DND-41 (cell line): ENCODE data around the gene SMAD5.

Source experiments
- ATAC-seq: fragments of 200-7000 bp; cut with Tn5 transposase; 3 replicates; pipeline ENCODE4 v1.9.1; 2021; ENCODE audit warnings: low read depth; ENCODE audit not compliant: insufficient read depth
- DNase-seq: peaks from one replicate; pipeline ENCODE4 v3.0.0-alpha.2; 2020
- H2AFZ ChIP-seq: 2 replicates; pipeline ENCODE4 v1.6.0; 2012; ENCODE audit warnings: low read depth, low read length
- H3K27ac ChIP-seq: 2 replicates; pipeline ENCODE4 v1.5.1; 2012; ENCODE audit warnings: low read length, inconsistent platforms
- H3K27me3 ChIP-seq: fragments of 200-600 bp; sonication (generic); 2 replicates; pipeline ENCODE4 v1.6.0; 2012; ENCODE audit warnings: low read length, mild to moderate bottlenecking, inconsistent platforms; ENCODE audit not compliant: insufficient read depth, poor library complexity
- H3K36me3 ChIP-seq: 2 replicates; pipeline ENCODE4 v1.5.1; 2012; ENCODE audit warnings: low read length, inconsistent platforms; ENCODE audit not compliant: insufficient read depth
- H3K4me1 ChIP-seq: 2 replicates; pipeline ENCODE4 v1.5.1; 2012; ENCODE audit warnings: mild to moderate bottlenecking, low read length; ENCODE audit not compliant: insufficient read depth
- H3K4me2 ChIP-seq: 2 replicates; pipeline ENCODE4 v1.6.0; 2012; ENCODE audit warnings: mild to moderate bottlenecking, moderate library complexity, low read length, inconsistent platforms; ENCODE audit not compliant: insufficient read depth
- H3K4me3 ChIP-seq, 2 experiments: fragments of 200-600 bp in 1 of 2; shearing (Covaris generic) in 1 of 2; 2 replicates each; pipeline ENCODE4 v1.5.1; 2012 to 2016; ENCODE audit warnings: inconsistent platforms in 2 of 2, low read length in 2 of 2, mild to moderate bottlenecking in 2 of 2, low read depth in 1 of 2, moderate library complexity in 1 of 2
- H3K79me2 ChIP-seq: 2 replicates; pipeline ENCODE4 v1.6.0; 2012; ENCODE audit warnings: low read length, inconsistent platforms; ENCODE audit not compliant: insufficient read depth
- H3K9ac ChIP-seq: 2 replicates; pipeline ENCODE4 v1.6.0; 2012; ENCODE audit warnings: low read depth, mild to moderate bottlenecking, inconsistent platforms, low read length, moderate library complexity
- H3K9me3 ChIP-seq: 2 replicates; pipeline ENCODE4 v1.5.1; 2012; ENCODE audit warnings: low read length, moderate library complexity, mild to moderate bottlenecking, inconsistent platforms; ENCODE audit not compliant: insufficient read depth, severe bottlenecking
- H4K20me1 ChIP-seq: 2 replicates; pipeline ENCODE4 v1.6.0; 2012; ENCODE audit warnings: low read length; ENCODE audit not compliant: insufficient read depth
- CTCF ChIP-seq: IDR thresholded peaks from 2 replicates; pipeline ENCODE4 v1.5.1; 2012; ENCODE audit warnings: borderline replicate concordance, low read length, moderate library complexity, mild to moderate bottlenecking; ENCODE audit not compliant: poor library complexity, severe bottlenecking; ENCODE audit errors: extremely low read depth
- EZH2 ChIP-seq: IDR thresholded peaks from 3 replicates; pipeline ENCODE4 v1.6.1; 2012; ENCODE audit warnings: borderline replicate concordance, low read depth, mild to moderate bottlenecking, moderate library complexity, low read length, inconsistent platforms; ENCODE audit not compliant: severe bottlenecking

SMAD5 gene

GRCh38 chr5:136101884-136102283, 30.8 kb upstream of the SMAD5 start:
- ATAC-seq (no peak), DNase-seq (no peak)
- H3K4me2 ChIP-seq: no peak overlapping the region
- H3K4me3 ChIP-seq: no peak overlapping the region
- H3K4me1 ChIP-seq: no peaks in the 10 kb centered on the region
- no peak overlapping the region for H2AFZ ChIP-seq
- H3K27ac ChIP-seq: no peak overlapping the region
- no peaks in the 10 kb centered on the region for H3K79me2 ChIP-seq
- H4K20me1 ChIP-seq: no peaks in the 10 kb centered on the region
- no peak overlapping the region for H3K9ac ChIP-seq
- H3K27me3 ChIP-seq: peaks cover 5% of the 10 kb centered on the region
- no peak for TF ChIP-seq EZH2
- TF ChIP-seq CTCF: no peak
- no peaks in the 10 kb centered on the region for H3K36me3 ChIP-seq
- no peaks in the 10 kb centered on the region for H3K9me3 ChIP-seq

DNA sequence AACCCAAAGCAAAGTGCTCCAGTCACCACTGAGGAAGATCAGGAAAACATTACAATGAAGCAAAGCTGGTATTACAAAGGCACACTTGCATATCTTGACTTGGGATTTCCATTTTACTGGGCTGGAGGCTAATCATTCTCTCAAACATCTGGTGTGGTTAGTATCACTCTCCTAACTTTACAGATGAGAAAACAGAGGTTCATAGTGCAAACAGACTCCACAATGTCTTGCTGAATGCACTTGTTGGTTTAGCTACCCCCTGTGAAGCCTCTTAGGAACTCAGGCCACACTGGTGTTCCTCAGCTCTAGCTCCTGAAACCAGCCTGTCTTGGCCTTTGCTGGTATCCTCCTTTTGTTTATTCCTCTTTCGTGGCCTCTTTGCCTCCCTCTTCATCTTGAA, 29.5 kb upstream of the SMAD5 start:
- DNase-seq: no peak
- Histone ChIP-seq H4K20me1 (no peaks in the 10 kb centered on the region), H2AFZ (no peak overlapping the region), H3K79me2 (no peaks in the 10 kb centered on the region), H3K36me3 (no peaks in the 10 kb centered on the region), H3K4me1 (no peaks in the 10 kb centered on the region), H3K4me2 (no peak overlapping the region), H3K27me3 (peaks cover 5% of the 10 kb centered on the region), H3K27ac (no peak overlapping the region), H3K4me3 (no peak overlapping the region), H3K9ac (no peak overlapping the region), H3K9me3 (no peaks in the 10 kb centered on the region)
- no peak for TF ChIP-seq EZH2
- no peak for TF ChIP-seq CTCF
- ATAC-seq: no peak

- Histone ChIP-seq H3K27ac (no peak overlapping the region), H3K4me3 (no peak overlapping the region), H2AFZ (no peak overlapping the region), H3K9ac (no peak overlapping the region), H3K4me2 (no peak overlapping the region), H3K4me1 (no peaks in the 10 kb centered on the region), H3K9me3 (no peaks in the 10 kb centered on the region), H4K20me1 (no peaks in the 10 kb centered on the region), H3K36me3 (no peaks in the 10 kb centered on the region), H3K27me3 (peaks cover 7% of the 10 kb centered on the region), H3K79me2 (no peaks in the 10 kb centered on the region)
- DNase-seq: no peak
- ATAC-seq: no peak
- TF ChIP-seq EZH2 (no peak), CTCF (no peak)
Measured at GRCh38 chr5:136104306-136104965, 28.2 kb upstream of the SMAD5 start.
